H1 (cell line): Measurements from ENCODE around the gene CELF2. TPM values are rescaled to one million over a fixed set of nuclear protein-coding genes. Genes with fewer than 3 reads are reported as not detected.

Experiments
- CTCF ChIA-PET: fragments of 300-600 bp; sonication (Branson Sonifier 250); formaldehyde crosslinking; loops from one replicate; lab custom pipeline; 2021; ENCODE audit not compliant: partially characterized antibody; lab: Charles Lee
- POLR2A ChIA-PET: fragments of 300-600 bp; sonication (Branson Sonifier 250); formaldehyde crosslinking; loops from one replicate; lab custom pipeline; 2021; ENCODE audit warnings: inconsistent platforms; ENCODE audit not compliant: partially characterized antibody; lab: Charles Lee
- DNase-seq, 2 experiments: peaks; one replicate each; pipeline versions ENCODE4 v3.0.0 to v3.0.0-alpha.2; 2010 to 2022; ENCODE audit warnings: low spot score in 2 of 2, low read depth in 1 of 2, mixed read lengths in 1 of 2
- FAIRE-seq: peaks from 2 replicates; lab custom pipeline; 2011; peaks lifted over from hg19 to GRCh38; lab: Jason Lieb, UNC
- H2AFZ ChIP-seq: 2 replicates; pipeline ENCODE4 v1.8.1; 2012; ENCODE audit warnings: low read length, inconsistent platforms
- H2AK5ac ChIP-seq: 2 replicates; pipeline ENCODE4 v1.6.1; 2013; ENCODE audit warnings: low read depth, low read length
- H2BK120ac ChIP-seq: replicated peaks from 2 replicates; pipeline ENCODE3; 2013; ENCODE audit warnings: low read depth, low read length, inconsistent platforms
- H2BK12ac ChIP-seq: 2 replicates; pipeline ENCODE4 v1.6.1; 2013; ENCODE audit warnings: low read depth, low read length
- H2BK15ac ChIP-seq: 2 replicates; pipeline ENCODE4 v1.6.1; 2013; ENCODE audit warnings: low read length
- H2BK20ac ChIP-seq: 2 replicates; pipeline ENCODE4 v1.6.1; 2013; ENCODE audit warnings: low read length
- H2BK5ac ChIP-seq: 2 replicates; pipeline ENCODE4 v1.6.1; 2013; ENCODE audit warnings: low read depth, low read length
- H3K14ac ChIP-seq: 2 replicates; pipeline ENCODE4 v1.6.1; 2013; ENCODE audit warnings: inconsistent platforms; ENCODE audit not compliant: insufficient read length
- H3K18ac ChIP-seq: 2 replicates; pipeline ENCODE4 v1.6.1; 2013; ENCODE audit warnings: low read length; ENCODE audit errors: extremely low read depth
- H3K23ac ChIP-seq: 2 replicates; pipeline ENCODE4 v1.6.1; 2013; ENCODE audit warnings: inconsistent platforms; ENCODE audit not compliant: insufficient read length
- H3K23me2 ChIP-seq: 2 replicates; pipeline ENCODE4 v1.6.1; 2013; ENCODE audit warnings: low read depth, low read length
- H3K27ac ChIP-seq: 2 replicates; pipeline ENCODE4 v1.6.1; 2011; ENCODE audit warnings: low read depth, low read length, inconsistent platforms
- H3K27me3 ChIP-seq, 4 experiments: replicated peaks in 1 of 4; 1 replicate in 1 of 4; 2 replicates in 3 of 4; pipeline versions ENCODE4 v1.6.1 to v1.8.1; 2011 to 2013; ENCODE audit warnings: low read length in 3 of 4, mild to moderate bottlenecking in 3 of 4, inconsistent platforms in 2 of 4, mixed read lengths in 2 of 4, moderate library complexity in 1 of 4; ENCODE audit not compliant: control insufficient read depth in 3 of 4, insufficient read depth in 3 of 4; ENCODE audit errors: extremely low read depth in 1 of 4
- H3K36me3 ChIP-seq, 4 experiments: 2 replicates each; pipeline versions ENCODE4 v1.6.1 to v1.8.1; 2011 to 2013; ENCODE audit warnings: mild to moderate bottlenecking in 4 of 4, low read length in 3 of 4, moderate library complexity in 2 of 4, control low read depth in 1 of 4, inconsistent platforms in 1 of 4; ENCODE audit not compliant: insufficient read depth in 4 of 4, control insufficient read depth in 2 of 4
- H3K4ac ChIP-seq: replicated peaks from 2 replicates; pipeline ENCODE3; 2013; ENCODE audit warnings: low read length, low read depth, mixed read lengths, inconsistent platforms; ENCODE audit not compliant: insufficient read length
- H3K4me1 ChIP-seq, 4 experiments: replicated peaks in 1 of 4; 1 replicate in 1 of 4; 2 replicates in 3 of 4; pipeline versions ENCODE4 v1.6.1 to v1.8.1; 2011 to 2013; ENCODE audit warnings: low read length in 3 of 4, inconsistent platforms in 2 of 4, mixed read lengths in 1 of 4; ENCODE audit not compliant: insufficient read depth in 4 of 4, control insufficient read depth in 3 of 4
- H3K4me2 ChIP-seq, 2 experiments: 2 replicates each; pipeline versions ENCODE4 v1.6.1 to v1.8.1; 2011 to 2013; ENCODE audit warnings: low read depth in 2 of 2, low read length in 2 of 2, control low read depth in 1 of 2, inconsistent platforms in 1 of 2, mild to moderate bottlenecking in 1 of 2; ENCODE audit not compliant: insufficient read depth in 1 of 2
- H3K4me3 ChIP-seq, 4 experiments: fragments of 200-600, 300-600 bp in 1 of 4; sonication (generic), shearing (Covaris generic), sonication (Bioruptor Twin) in 1 of 4; 2 replicates each; pipeline versions ENCODE4 v1.5.1 to v1.8.1; 2011 to 2016; ENCODE audit warnings: low read length in 4 of 4, low read depth in 3 of 4, control low read depth in 2 of 4, inconsistent platforms in 2 of 4, mild to moderate bottlenecking in 2 of 4, mixed read lengths in 1 of 4, moderate library complexity in 1 of 4; ENCODE audit not compliant: insufficient read depth in 2 of 4; ENCODE audit errors: extremely low read depth in 1 of 4
- H3K56ac ChIP-seq: replicated peaks from 2 replicates; pipeline ENCODE3; 2013; ENCODE audit warnings: low read depth, mild to moderate bottlenecking, mixed read lengths, low read length, inconsistent platforms; ENCODE audit not compliant: insufficient read length
- H3K79me1 ChIP-seq: 2 replicates; pipeline ENCODE4 v1.6.1; 2013; ENCODE audit warnings: low read depth, low read length, control low read depth
- H3K79me2 ChIP-seq, 2 experiments: 2 replicates each; pipeline versions ENCODE4 v1.6.1 to v1.8.1; 2012 to 2013; ENCODE audit warnings: low read length in 2 of 2, mild to moderate bottlenecking in 2 of 2, inconsistent platforms in 1 of 2; ENCODE audit not compliant: insufficient read depth in 2 of 2, control insufficient read depth in 1 of 2
- H3K9ac ChIP-seq, 4 experiments: replicated peaks in 1 of 4; 1 replicate in 1 of 4; 2 replicates in 3 of 4; pipeline versions ENCODE4 v1.6.1 to v1.8.1; 2011 to 2013; ENCODE audit warnings: low read depth in 3 of 4, low read length in 3 of 4, control low read depth in 2 of 4, mild to moderate bottlenecking in 2 of 4, moderate library complexity in 2 of 4, inconsistent platforms in 1 of 4; ENCODE audit errors: extremely low read depth in 1 of 4
- H3K9me3 ChIP-seq, 2 experiments: 2 replicates each; pipeline versions ENCODE4 v1.6.1 to v1.8.1; 2012 to 2013; ENCODE audit warnings: mild to moderate bottlenecking in 2 of 2, moderate library complexity in 2 of 2, control low read depth in 1 of 2, inconsistent platforms in 1 of 2, low read depth in 1 of 2, low read length in 1 of 2, mixed read lengths in 1 of 2; ENCODE audit not compliant: insufficient read depth in 2 of 2
- H4K20me1 ChIP-seq, 2 experiments: replicated peaks in 1 of 2; 2 replicates each; pipeline versions ENCODE3 to v1.8.1; 2011 to 2013; ENCODE audit warnings: inconsistent platforms in 2 of 2, low read length in 2 of 2, mild to moderate bottlenecking in 1 of 2; ENCODE audit not compliant: insufficient read depth in 2 of 2, control insufficient read depth in 1 of 2
- H4K5ac ChIP-seq: 2 replicates; pipeline ENCODE4 v1.6.1; 2013; ENCODE audit warnings: low read length, low read depth, mixed read lengths, inconsistent platforms; ENCODE audit not compliant: insufficient read length
- H4K8ac ChIP-seq: 2 replicates; pipeline ENCODE4 v1.8.0; 2013; ENCODE audit warnings: mild to moderate bottlenecking, moderate library complexity, low read length, inconsistent platforms; ENCODE audit not compliant: insufficient read depth; ENCODE audit errors: extremely low read depth
- H4K91ac ChIP-seq: replicated peaks from 2 replicates; pipeline ENCODE3; 2013; ENCODE audit warnings: low read length, mixed read lengths, inconsistent platforms; ENCODE audit not compliant: insufficient read length
- WGBS, 2 experiments: shearing (Covaris generic) in 1 of 2; methylation state at CpG; one replicate each; pipeline versions ENCODE4 v1.1.6 to v1.1.7; 2013 to 2015; ENCODE audit warnings: low lambda C conversion rate in 2 of 2, mixed read lengths in 2 of 2, inconsistent platforms in 1 of 2, low coverage in 1 of 2, missing lambda C conversion rate in 1 of 2; ENCODE audit not compliant: insufficient replicate concordance in 2 of 2, insufficient coverage in 1 of 2, insufficient read length in 1 of 2; ENCODE audit errors: extremely low coverage in 1 of 2, missing lambda C conversion rate in 1 of 2; 5-methylcytosine and 5-hydroxymethylcytosine counted together
- polyA plus RNA-seq, 7 experiments: library from polyadenylated mRNA; depleted of rRNA in 3 of 7; stranded (reverse) in 5 of 7; unstranded in 2 of 7; fragments of >200 nt in 5 of 7; fragments of 200-250 nt in 2 of 7; gene quantifications; 1 replicate in 5 of 7; 2 replicates in 1 of 7; 4 replicates in 1 of 7; pipeline versions ENCODE4 v1.2.1 to v1.2.3, GENCODE V29; 2011 to 2013; ENCODE audit warnings: missing spikeins in 2 of 7, mixed read lengths in 2 of 7
- total RNA-seq: library from RNA; stranded (reverse); fragmentation: NEBNext Ultra II Directional; extraction: Animal tissue kit (Norgen Biotek cat#: 25700); gene quantifications from 2 replicates; pipeline ENCODE4 v1.2.1, GENCODE V29; 2021
- TF ChIP-seq, protein P1 (sequence below): IDR thresholded peaks from 2 replicates; pipeline ENCODE4 v1.6.1; 2011; ENCODE audit warnings: low read depth, mild to moderate bottlenecking, low read length; ENCODE audit not compliant: insufficient read depth

The CELF2 gene
- total and polyA plus RNA-seq, 2 of the 8 experiments (the other 6 are each of a cell fraction or from before 2014, with no cell fraction given), result 18.3 to 22.7 TPM

DNA sequence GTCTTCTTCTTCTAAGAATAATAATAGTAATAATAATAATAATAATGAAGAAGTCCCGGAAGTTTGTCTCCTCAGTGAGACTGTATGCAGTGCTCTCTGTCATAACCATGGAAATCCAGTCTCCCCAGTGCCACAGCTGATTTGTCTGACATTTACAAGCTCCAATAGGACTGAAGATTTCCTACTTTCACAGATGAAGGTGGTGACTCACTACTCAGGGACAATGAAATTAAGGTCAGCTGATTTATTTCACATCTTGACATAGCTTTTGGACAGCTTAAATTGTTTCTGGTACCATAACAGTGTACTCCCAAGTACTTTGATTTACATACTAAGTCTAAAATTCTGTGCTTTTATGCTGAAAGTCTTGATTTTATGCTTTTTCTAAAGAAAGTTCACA, 6.9 kb downstream of the CELF2 start:
- POLR2A ChIA-PET, result no interaction called here
- H3K79me1 ChIP-seq, result 0 out of 2 replicates have a peak, but pooled peaks cover 2% of the 10 kb centered on the region
- H3K9me3 ChIP-seq, result no peaks in the 10 kb centered on the region
- no peak overlapping the region for H3K4ac ChIP-seq
- H3K23me2 ChIP-seq, result no peaks in the 10 kb centered on the region
- no peak overlapping the region for H4K5ac ChIP-seq
- CTCF ChIA-PET, result interaction anchor here (1.2 kb wide), 1 partner anchor 11 kb away, joined by 11 read pairs; no protein-coding TSS in a partner anchor
- no peak overlapping the region for H2BK5ac ChIP-seq
- no peak overlapping the region for H2BK20ac ChIP-seq
- no peak overlapping the region for H3K4me3 ChIP-seq
- no peak overlapping the region for H4K8ac ChIP-seq
- no peak overlapping the region for H2BK15ac ChIP-seq
- H4K20me1 ChIP-seq, result no peaks in the 10 kb centered on the region
- H2AK5ac ChIP-seq, result no peak overlapping the region
- H3K18ac ChIP-seq, result no peak overlapping the region
- H3K14ac ChIP-seq, result no peak overlapping the region
- H3K27me3 ChIP-seq, result no peaks in the 10 kb centered on the region
- no peaks in the 10 kb centered on the region for H3K36me3 ChIP-seq
- H2BK12ac ChIP-seq, result no peak overlapping the region
- no peak overlapping the region for H3K9ac ChIP-seq
- H4K91ac ChIP-seq, result no peak overlapping the region
- peaks cover 0 to 10% of the 10 kb centered on the region in 2 experiments; a peak in 1 of 4 replicates for H3K79me2 ChIP-seq
- FAIRE-seq, result no peak
- DNase-seq, result no peak
- WGBS, 2 experiments, result 95% methylated on average over 1 of the region's 1 CpG; no CpG with 5 or more reads in 1 of the 2 experiments
- H2AFZ ChIP-seq, result no peak overlapping the region
- no peaks in the 10 kb centered on the region for H3K4me1 ChIP-seq
- no peak overlapping the region for H3K56ac ChIP-seq
- H2BK120ac ChIP-seq, result no peak overlapping the region
- H3K23ac ChIP-seq, result no peak overlapping the region
- no peak overlapping the region for H3K4me2 ChIP-seq
- H3K27ac ChIP-seq, result no peak overlapping the region
- TF ChIP-seq, protein P1, sequence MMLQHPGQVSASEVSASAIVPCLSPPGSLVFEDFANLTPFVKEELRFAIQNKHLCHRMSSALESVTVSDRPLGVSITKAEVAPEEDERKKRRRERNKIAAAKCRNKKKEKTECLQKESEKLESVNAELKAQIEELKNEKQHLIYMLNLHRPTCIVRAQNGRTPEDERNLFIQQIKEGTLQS, result no peak
